GDM1 (cell line): Measurements from ENCODE around the gene ZNF394.
"Not testable (repeated sequence)": the region's sequence is repeated elsewhere in the genome, so short reads cannot be mapped to it uniquely, and the experiment has no call there.

Source experiments
- DNase-seq: peaks from one replicate; lab custom pipeline; 2025; lab: John Stamatoyannopoulos, UW

The ZNF394 gene

DNA sequence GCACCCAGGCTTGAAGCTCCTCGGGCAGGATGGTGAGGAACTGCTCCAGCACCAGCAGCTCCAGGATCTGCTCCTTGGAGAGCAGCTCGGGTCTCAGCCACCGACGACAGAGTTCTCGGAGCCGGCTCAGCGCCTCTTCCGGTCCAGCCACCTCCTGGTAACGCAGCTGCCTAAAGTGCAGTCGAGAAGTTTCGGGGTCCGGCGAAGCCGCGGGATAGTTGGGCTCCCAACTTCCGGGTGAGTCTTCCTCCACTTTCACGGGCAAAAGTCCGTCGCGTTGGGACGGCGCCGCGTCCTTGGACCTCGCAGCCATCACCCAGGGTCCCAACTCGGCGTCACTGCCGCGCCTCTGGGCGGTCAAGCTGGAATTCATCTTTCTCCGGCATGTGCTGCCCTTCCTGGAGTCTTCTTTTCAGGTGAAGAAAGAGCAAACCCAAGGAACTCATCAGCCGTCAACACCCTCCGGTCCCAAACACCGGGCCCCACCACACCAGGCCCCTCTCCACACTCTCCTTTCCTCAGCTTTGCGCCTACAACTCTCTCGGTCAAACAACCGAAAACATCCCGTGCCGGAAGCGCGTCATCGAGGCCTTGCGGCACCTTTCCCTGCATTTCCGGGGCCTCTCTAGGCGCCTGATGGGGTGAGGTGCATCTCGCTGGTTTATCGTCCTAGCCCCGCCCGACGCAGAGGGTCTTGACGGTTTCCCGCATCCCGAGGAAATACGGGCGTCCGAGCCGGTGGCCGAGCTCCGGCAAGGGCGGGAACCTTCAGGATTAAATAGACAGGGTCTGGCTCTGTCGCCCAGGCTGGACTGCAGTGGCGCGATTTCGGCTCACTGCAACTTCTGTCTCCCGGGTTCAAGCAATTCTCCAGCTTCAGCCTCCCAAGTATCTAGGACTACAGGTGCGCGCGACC, at the start of gene ZNF394:
Gene ZNF394, minus strand, starts transcription at position 561 of the 916 bp plus-strand sequence. Its CDS starts 188 bp downstream, at position 373.
- peak; percentile 85 for DNase-seq

DNA sequence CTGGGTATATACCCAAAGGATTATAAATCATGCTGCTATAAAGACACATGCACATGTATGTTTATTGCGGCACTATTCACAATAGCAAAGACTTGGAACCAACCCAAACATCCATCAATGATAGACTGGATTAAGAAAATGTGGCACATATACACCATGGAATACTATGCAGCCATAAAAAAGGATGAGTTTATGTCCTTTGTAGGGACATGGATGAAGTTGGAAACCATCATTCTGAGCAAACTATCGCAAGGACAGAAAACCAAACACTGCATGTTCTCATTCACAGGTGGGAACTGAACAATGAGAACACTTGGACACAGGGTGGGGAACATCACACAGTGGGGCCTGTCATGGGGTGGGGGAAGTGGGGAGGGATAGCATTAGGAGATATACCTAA, 49.5 kb upstream of the ZNF394 start:
- not testable (repeated sequence) for DNase-seq

DNA sequence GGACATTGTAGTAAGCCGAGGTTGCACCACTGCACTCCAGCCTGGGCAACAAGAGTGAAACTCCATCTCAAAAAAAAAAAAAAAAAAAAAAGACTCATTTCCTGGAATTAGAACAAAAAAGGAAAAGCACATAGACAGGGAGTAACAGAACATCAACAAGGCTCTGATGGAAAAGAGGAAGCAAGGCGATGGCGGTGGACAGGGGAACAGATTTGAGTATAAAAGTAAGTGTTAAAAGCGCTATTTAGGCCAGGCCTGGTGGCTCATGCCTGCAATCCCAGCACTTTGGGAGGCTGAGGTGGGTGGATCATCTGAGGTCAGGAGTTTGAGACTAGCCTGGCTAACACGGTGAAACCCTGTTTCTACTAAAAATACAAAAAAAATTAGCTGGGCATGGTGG, 45.2 kb upstream of the ZNF394 start:
- not testable (repeated sequence) for DNase-seq

DNA sequence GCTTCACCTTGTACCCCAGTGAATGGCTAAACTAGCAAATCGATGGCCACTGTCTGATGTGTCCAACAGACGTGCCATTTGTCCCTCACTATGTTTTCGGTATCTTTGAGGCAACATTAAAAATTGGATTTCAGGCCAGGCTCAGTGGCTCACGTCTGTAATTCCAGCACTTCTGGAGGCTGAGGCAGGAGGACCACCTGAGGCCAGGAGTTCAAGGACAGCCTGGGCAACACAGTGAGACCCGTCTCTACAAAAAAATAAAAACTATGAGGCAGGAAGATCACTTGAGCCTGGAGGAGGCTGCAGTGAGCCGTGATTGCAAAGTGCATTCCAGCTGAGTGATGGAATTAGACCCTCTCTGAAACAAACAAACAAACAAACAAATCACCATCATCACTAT, 43.8 kb upstream of the ZNF394 start:
- DNase-seq, result no peak

DNA sequence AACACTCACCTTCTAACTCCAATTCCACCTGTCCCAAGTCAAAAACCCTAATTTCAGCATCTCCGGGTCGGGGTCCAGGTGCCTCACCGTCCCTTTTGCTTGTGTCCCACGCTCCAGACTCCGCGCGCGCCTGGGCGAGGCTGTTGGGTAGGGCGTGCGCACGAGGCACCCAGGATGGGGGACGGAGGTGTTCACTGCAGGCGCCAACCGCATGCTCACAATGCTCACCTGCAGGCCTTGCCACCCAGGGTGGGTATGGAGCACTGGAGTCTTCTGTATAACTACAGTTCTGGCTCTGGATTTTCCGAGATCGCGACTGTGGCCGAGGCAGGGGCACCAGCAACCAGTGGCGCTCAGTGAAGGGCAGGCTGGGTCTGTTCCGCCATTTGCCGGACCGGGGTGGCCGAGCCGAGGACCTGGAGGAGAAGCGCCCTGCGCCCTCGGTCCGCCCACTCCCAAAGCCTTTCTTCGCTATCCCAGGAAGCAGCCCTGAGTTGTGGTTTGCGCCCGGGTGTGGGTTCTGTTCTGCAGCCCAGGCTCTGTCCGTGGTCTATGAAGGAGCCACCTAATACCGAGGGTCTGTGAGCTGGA, 43.1 kb upstream of the ZNF394 start:
- no peak for DNase-seq

DNA sequence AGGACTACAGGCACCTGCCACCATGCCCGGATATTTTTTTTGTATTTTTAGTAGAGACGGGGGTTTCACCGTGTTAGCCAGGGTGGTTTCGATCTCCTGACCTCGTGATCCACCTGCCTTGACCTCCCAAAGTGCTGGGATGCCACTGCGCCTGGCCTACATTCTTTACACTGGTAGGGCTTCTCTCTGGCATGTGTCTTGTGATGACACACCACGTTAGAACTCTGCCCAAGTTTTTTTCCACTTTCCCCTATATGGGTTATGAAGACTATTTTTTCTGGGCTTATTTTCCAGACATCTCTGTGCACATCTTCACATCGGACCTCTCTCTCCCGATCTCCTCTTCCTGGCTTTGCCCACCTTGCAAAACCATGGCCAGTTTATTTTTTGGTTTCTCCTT, 41.1 kb upstream of the ZNF394 start:
- no peak for DNase-seq

DNA sequence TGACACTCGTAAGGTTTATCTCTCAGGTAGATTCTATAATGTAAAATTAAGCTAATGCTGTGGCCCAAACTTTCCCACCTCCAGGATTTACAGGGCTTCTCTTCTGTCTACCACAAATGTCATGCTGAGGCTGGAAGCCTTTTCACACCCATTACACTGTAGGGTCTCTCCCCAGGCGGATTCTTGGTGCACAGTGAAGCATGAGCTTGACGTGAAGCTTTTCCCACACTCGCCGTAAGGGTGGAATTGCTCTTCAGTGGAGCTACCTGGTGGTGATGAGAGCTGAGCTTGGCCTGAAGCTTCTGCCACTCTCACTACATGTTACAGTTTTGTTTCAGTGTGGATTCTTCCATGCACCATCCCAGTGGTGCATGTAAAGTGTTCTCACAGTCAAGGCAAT, 40.5 kb upstream of the ZNF394 start:
- DNase-seq, result no peak

DNA sequence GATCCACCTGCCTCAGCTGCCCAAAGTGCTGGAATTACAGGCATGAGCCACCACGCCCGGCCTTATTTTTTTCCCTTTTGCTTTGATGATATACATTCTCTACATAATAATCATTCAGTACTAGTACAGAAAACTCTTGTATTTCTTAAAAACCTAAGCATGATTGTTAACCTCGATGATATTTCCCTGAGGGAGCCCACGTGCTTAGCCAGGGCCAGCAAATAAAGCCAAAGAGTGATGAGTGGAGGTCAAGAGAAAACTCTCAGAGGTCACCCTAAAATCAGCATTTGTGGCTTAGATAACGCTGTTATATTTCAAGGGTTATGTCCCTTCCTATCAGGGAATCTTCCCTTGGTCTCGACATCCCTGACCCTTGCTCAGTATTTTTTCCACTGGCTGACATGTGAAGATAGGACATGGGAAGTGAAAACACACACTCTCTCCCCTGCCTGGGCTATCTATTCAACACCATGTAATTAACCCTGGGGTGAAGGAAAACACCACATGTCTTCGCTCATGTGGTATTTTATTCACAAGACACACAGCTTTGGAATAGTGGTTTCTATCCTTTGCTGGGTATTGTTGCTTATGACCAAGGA, 39.2 kb upstream of the ZNF394 start:
- no peak for DNase-seq

DNA sequence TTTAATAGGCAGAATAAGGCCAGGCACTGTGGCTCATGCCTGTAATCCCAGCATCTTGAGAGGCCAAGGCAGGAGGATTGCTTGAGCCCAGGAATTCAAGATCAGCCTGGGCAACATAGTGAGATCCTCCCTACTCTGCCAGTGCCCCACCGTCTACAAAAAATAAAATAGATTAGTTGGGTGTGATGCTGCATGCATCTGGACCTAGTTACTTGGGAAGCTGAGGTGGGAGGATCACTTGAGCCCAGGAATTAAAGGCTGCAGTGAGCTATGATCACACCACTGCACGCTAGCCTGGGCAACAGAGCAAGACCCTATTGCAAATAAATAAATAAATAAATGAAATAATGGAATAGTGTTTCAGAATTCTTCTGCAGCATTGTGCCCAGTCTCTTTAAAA, 35.6 kb upstream of the ZNF394 start:
- DNase-seq, result no peak

DNA sequence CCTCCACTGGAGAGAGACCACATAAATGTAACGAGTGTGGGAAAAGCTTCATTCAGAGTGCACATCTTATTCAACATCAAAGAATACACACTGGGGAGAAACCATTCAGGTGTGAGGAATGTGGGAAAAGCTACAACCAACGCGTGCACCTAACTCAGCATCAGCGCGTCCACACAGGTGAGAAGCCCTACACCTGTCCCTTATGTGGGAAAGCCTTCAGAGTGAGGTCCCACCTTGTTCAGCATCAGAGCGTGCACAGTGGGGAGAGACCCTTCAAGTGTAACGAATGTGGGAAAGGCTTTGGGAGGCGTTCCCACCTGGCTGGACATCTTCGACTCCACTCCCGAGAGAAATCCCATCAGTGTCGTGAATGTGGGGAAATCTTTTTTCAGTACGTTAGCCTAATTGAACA, 31.3 kb upstream of the ZNF394 start:
- DNase-seq, result no peak

DNA sequence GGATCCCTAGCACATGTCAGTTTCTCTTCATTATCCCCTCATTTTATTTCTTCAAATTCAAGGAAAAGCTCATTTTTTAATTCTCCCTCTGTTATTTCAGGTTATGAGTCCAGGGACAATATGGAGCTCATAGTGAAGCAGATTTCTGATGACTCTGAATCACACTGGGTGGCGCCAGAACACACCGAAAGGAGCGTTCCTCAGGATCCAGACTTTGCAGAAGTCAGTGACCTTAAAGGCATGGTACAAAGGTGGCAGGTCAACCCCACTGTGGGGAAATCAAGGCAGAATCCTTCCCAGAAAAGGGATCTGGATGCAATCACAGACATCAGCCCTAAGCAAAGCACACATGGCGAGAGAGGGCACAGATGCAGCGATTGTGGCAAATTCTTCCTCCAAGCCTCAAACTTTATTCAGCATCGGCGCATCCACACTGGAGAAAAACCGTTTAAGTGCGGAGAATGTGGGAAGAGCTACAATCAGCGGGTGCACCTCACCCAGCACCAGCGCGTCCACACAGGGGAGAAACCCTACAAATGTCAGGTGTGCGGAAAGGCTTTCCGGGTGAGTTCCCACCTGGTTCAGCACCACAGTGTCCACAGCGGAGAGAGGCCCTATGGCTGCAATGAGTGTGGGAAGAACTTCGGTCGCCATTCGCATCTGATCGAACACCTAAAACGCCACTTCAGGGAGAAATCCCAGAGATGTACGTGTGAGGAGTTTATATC, 25.8 kb upstream of the ZNF394 start:
- DNase-seq, result peak; percentile 5

DNA sequence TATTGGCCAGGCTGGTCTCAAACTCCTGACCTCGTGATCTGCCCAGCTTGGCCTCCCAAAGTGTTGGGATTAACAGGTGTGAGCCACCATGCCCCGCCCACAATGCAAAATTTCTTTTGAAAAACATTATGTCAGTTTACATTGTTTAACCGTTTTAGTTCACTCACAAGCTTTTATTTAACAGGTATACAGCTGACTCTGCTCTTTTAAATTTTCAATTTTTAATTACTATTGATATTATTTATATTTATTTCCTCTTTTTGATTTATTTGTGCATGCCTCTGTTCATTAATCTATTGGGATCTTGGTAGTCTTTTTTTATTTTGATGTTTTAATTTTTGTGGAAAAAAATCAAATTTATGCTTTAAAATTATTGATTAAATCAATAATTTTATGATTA, 21.3 kb upstream of the ZNF394 start:
- no peak for DNase-seq

DNA sequence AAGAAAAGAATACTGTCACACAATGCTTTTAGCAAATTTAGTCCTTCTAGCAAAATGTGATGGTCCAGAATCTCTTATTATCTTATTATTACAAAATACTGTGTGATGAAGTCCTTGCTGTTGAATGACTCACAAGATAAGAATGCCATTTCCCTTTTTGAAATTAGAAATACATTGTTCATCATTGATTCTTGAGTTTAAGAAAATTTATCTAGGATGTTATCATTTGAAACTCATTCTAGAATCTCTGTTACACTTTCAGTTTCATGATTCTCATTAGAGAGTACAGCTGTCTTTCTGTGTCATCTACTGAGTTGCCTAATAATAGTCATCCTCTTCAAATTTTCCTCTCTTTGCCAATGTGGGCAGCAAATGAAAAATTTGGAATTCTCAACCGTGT, 14.0 kb upstream of the ZNF394 start:
- DNase-seq, result no peak

DNA sequence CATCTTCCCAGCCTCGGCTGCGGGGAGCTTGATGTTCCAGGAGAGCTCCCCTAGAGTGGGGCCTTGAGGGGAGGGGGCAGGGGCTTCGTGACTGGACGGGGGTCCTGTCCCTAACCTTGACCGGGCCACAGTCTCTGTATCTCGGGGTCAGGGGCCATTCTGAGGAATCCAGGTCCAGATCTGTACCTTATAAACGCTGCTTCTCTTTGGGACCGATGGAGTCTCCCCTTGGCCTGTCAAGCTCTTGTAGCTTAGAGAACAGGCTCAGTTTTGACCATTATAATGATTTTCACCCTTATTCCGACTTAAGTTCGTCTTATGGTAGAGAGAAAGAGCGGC, 5.2 kb upstream of the ZNF394 start:
- DNase-seq, result no peak

DNA sequence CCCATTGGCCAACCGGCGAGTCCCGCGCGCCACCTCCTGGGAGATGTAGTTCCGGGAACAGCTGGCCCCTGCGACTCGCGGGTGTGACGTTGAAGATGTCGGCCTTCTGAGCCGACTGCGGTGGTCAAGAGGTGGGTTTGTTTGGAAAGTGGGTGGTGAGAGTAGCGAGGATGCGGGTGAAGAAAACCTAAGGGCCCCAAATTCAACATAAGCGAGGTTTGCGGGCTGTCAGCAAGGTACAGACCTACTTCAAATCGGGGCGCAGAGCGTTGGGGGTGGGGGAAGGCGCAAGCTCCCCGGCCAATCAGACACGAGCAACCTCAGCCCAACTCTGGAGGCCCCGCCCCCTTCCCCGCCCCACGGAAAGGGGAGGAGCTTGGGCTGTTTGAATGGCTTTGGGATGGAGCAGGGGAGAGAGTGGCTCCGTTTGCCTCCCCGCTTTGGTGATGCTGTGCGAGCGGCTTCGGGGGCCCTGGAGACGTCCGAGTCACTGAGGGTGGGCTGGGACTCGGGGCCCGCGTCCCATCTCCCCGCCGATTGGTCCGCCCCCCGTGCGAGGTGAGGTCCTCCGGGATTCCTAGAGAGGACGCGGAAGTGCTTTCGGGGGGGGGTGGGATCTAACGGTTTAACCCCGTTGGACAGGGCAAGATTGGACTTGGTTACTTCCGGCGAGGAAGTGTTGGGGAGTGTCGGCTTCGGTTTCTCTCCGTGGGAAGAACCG, 4.7 kb upstream of the ZNF394 start, which contains the start of gene ZKSCAN5:
Gene ZKSCAN5, plus strand, starts transcription at position 60 of the 721 bp plus-strand sequence. CDS start 1,383 bp downstream, outside the sequence.
- DNase-seq, result peak; percentile 90

DNA sequence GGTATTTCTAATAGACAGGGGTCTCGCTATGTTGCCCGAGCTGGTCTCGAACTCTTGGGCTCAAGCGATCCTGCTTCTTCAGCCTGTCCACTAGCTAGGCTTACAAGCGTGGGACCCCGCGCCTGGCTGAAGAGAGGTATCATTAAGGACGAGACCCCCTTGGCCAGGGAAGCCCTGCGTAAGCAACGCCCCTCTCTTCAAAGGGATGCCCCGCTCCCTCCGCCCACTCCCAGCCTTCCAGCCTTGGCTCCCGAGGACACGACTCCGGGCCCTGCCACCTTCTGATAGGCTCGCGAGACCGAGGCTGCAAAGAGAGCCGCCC, 4.2 kb upstream of the ZNF394 start:
- DNase-seq, result peak; percentile 95

DNA sequence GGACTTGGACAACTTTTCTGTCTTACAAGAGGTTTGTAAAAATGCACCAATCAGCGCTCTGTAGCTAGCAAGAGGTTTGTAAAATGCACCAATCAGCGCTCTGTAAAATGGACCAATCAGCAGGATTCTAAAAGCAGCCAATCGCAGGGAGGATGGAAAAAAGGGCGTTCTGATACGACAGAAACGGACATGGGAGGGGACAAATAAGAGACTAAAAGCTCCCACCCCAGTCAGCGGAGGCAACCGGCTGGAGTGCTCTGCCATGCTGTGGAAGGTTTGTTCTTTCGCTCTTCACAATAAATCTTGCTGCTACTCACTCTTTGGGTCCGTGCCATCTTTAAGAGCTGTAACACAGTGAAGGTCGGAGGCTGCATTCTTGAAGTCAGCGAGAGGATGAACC, 1.2 kb upstream of the ZNF394 start:
- DNase-seq, result not testable (repeated sequence)

DNA sequence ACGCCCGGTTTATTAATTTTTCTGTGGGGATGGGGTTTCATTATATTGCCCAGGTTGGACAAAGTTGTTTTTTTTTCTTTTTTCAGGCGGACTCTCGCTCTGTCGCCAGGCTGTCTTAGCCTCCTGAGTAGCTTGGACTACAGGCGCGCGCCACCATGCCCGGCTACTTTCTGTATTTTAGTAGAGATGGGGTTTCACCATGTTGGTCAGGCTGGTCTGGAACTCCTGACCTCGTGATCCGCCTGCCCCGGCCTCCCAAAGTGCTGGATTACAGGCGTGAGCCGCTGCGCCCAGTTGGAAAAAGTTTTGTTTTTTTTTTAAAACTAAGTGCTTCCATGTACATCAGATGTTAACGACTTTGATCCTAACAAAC, 542 bp upstream of the ZNF394 start:
- no peak for DNase-seq

DNA sequence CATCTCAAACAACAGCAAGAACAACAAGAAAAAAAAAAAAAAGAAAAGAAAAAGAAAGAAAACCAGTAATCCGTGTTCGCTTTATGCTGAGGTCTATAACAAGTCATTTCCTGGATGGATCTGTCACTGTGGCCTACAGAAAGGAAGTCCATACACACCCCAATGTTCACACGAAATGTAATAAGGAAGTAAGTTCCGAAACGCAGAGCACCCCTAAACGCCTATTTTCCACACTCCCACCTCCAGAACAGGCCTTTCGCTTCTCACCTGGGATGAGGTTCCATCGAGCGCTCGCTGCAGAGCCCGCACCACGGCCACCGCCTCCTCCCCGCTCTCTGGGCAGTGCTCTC, 735 bp downstream of the ZNF394 start:
- no peak for DNase-seq

DNA sequence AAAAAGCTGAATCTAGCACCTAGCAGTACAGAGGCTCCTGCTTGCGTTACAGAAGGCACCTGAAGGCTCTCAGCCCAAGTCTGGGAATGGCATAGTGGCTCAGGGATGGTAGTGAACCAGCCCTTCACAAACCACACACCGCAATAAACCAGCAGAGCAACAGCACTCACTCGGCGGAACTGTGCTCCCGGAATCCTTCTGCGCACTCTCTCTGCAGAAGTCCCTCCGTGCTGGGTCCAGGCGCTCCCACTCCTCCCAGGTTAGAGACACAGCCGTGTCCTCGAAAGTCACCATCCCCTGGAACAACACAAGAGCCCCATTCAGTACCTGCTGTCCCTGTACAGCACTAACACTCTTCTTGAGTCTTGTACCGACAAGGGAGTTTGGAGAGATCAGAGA, 1.5 kb downstream of the ZNF394 start:
- DNase-seq, result no peak

DNA sequence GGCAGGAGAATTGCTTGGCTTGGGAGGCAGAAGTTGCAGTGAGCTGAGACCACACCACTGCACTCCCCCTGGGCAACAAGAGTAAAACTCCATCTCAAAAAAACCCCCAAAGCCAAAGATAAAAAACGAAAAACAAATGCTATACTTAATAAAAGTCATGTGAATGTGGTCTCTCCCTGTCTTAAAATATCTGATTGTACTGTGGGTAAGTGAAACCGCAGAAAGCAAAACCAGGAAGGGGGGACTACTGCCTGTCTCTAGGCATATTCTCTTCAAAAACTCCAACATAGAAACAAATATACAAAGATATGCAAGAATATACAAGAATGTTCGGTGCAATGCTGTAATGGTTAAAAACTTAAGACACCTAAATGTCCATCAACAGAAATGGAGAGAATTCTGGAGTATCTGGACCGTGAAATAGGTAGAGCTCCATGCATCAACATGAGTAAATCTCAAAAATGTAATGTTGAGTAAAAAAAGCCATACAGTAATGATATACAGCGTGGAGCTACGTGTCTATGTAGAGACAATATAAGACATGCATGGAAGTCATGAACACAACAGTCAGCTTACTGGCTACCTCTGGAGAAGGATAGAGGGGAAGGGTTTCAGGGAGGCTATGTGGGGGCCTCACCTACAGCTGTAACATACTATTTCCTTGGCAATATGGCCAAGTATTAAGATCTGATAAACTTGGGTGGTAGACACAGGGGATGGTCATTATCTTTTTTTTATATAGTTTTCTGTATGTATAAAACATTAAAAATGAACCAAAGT, 2.1 kb downstream of the ZNF394 start:
- no peak for DNase-seq
